GM21367 (cell line): ENCODE results near the gene SNAPC4.
"Not testable (repeated sequence)": the region's sequence is repeated elsewhere in the genome, so short reads cannot be mapped to it uniquely, and the experiment has no call there.

Experiments used
- ATAC-seq: cut with Tn5 transposase; IDR thresholded peaks from one replicate; pipeline ENCODE4 v1.9.1; 2021; ENCODE audit not compliant: unreplicated experiment

SNAPC4 gene

GRCh38 chr9:136359774-136360718, 39.9 kb downstream of the SNAPC4 start:
- ATAC-seq, result no peak

- ATAC-seq, result no peak
Measured at GRCh38 chr9:136358888-136359287, 41.1 kb downstream of the SNAPC4 start.

GRCh38 chr9:136358016-136358415, 42.0 kb downstream of the SNAPC4 start:
- ATAC-seq, result no peak

- no peak for ATAC-seq
Measured at GRCh38 chr9:136357202-136357725, 42.7 kb downstream of the SNAPC4 start.

- no peak for ATAC-seq
Measured at GRCh38 chr9:136355616-136356557, 44.1 kb downstream of the SNAPC4 start.

GRCh38 chr9:136354592-136355085, 45.3 kb downstream of the SNAPC4 start:
- ATAC-seq, result no peak

GRCh38 chr9:136353757-136354488, 46.0 kb downstream of the SNAPC4 start:
- no peak for ATAC-seq

- ATAC-seq, result no peak
Measured at GRCh38 chr9:136353088-136353487, 46.9 kb downstream of the SNAPC4 start.

GRCh38 chr9:136352682-136353081, 47.3 kb downstream of the SNAPC4 start:
- no peak for ATAC-seq

- not testable (repeated sequence) for ATAC-seq
Measured at GRCh38 chr9:136351868-136352267, 48.1 kb downstream of the SNAPC4 start.

GRCh38 chr9:136351252-136351800, 48.6 kb downstream of the SNAPC4 start:
- ATAC-seq, result no peak
